Medulla oblongata (tissue), 1 donor: ENCODE data around the gene ARRDC5.
"Not testable (repeated sequence)": the region's sequence is repeated elsewhere in the genome, so short reads cannot be mapped to it uniquely, and the experiment has no call there.

Experiments
- DNase-seq: peaks from one replicate; pipeline ENCODE4 v3.0.0-alpha.2; 2015; ENCODE audit errors: extremely low spot score

The ARRDC5 gene

GRCh38 chr19:4870025-4870700 lies 32.5 kb downstream of the ARRDC5 start:
- no peak for DNase-seq

- DNase-seq, result no peak
Observed at GRCh38 chr19:4868286-4868834, 34.3 kb downstream of the ARRDC5 start.

- DNase-seq, result peak; percentile 94
Observed at GRCh38 chr19:4867534-4868285, 35.0 kb downstream of the ARRDC5 start, which contains the start of gene PLIN3. Gene PLIN3, minus strand, starts transcription at chr19:4867667. Its CDS starts 6,273 bp downstream, at chr19:4861394.

GRCh38 chr19:4866595-4867424 lies 35.9 kb downstream of the ARRDC5 start:
- DNase-seq, result peak; percentile 53

DNA sequence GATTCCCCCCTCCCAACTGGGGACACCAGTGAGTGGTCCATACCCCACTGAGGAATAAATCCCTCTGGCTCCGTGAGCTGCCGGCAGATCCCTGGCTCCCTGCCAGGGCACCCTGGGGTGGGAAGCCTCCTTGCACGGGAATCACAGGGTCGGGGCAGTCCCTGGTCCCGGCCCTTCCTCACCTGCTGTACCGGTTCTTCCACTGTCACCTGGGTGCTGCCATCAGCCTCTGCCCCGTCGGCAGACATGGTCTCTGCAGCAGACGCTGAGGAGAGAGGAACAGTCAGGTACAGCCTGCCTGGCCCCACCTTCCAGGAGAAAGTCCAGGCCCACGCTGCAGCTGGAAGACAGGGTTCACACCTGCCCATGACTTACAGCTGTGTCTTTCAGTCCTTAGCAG lies 41.5 kb downstream of the ARRDC5 start:
- DNase-seq, result no peak

GRCh38 chr19:4859697-4860096 lies 43.0 kb downstream of the ARRDC5 start:
- DNase-seq, result no peak

DNA sequence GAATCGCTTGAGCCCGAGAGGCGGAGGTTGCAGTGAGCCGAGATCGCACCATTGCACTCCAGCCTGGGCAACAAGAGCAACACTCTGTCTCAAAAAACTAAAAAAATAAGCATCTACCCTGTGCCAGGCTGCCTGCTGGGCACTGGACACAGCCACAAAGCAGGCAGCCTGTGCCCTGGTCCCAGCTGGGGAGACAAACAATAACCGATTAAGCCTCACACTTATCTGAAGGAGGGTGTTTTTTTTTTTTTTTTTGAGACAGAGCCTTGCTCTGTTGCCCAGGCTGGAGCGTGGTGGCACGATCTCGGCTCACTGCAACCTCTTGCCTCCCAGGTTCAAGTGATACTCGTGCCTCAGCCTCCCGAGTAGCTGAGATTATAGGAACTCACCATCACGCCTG lies 46.2 kb downstream of the ARRDC5 start:
- peak; percentile 43 for DNase-seq

- not testable (repeated sequence) for DNase-seq
Observed at GRCh38 chr19:4853506-4853905, 49.2 kb downstream of the ARRDC5 start.

- no peak for DNase-seq
Observed at GRCh38 chr19:4852484-4852883, 50.2 kb downstream of the ARRDC5 start.

GRCh38 chr19:4851551-4852290 lies 51.0 kb downstream of the ARRDC5 start:
- DNase-seq, result peak; percentile 70

- DNase-seq, result no peak
Observed at GRCh38 chr19:4849019-4849418, 53.7 kb downstream of the ARRDC5 start.

DNA sequence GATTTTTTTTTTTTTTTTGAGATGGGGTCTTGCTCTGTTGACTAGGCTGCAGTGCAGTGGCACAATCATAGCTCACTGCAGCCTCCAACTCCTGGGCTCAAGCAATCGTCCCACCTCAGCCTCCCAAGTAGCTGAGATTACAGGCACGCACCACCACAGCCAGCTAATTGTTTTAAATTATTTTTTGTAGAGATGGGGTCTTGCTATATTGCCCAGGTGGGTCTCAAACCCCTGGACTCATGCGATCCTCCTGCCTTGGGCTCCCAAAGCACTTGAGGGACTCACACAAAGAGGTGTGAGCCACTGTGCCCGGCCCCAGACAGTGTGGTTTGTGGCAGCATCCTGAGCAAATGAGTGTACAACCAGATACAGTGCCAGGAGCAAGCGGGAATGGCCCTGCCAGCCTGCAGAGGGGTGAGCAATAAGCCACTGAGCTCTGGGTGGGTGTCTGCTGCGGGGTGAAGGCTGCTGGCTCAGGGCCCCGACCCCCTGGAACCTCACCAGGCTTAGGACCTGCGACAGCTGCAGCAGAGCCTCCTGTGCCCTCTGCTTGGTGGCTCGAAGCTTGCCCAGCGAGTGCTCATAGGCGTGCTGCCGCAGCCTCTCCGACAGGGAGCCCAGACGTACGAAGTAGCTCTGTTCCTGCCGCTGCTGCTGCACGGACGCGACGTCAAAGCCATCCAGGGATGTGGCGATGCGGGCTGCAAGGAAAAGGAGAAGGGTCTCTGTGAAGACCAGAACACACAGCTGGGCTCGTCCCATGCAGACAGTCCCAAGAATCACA lies 55.3 kb downstream of the ARRDC5 start:
- DNase-seq, result no peak

DNA sequence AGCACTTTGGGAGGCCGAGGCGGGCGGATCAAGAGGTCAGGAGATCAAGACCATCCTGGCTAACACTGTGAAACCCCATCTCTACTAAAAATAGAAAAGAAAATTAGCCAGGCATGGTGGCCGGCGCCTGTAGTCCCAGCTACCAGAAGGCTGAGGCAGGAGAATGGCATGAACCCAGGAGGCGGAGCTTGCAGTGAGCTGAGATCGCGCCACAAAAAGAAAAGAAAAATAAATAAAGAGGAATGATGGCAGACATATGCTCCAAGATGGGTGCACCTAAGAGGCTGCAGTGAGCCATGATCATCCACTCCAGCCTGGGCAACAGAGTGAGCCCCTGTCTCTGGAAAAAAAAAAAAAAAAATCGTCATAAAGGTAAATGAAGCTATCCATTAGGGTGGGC lies 56.7 kb downstream of the ARRDC5 start:
- DNase-seq, result not testable (repeated sequence)

GRCh38 chr19:4844348-4845179 lies 58.1 kb downstream of the ARRDC5 start:
- DNase-seq, result no peak

GRCh38 chr19:4843647-4843965 lies 59.1 kb downstream of the ARRDC5 start:
- no peak for DNase-seq
